K562 (cell line): ENCODE data around the gene EXOC6.

Experiments used
- BMI1 ChIP-seq: fragments of 150-350 bp; IDR thresholded peaks from 2 replicates; pipeline ENCODE4 v1.6.1; 2014; ENCODE audit warnings: low read length
- POLR2A ChIP-seq: fragments of 450-650 bp; conservative IDR thresholded peaks from 2 replicates; pipeline ENCODE4 v1.6.1; 2016
- SMC3 ChIP-seq: conservative IDR thresholded peaks from 2 replicates; pipeline ENCODE4 v1.6.1; 2011; ENCODE audit warnings: low read depth, low read length, improper control_type of control experiment; ENCODE audit not compliant: insufficient read depth
- SP2 ChIP-seq: IDR thresholded peaks from 2 replicates; pipeline ENCODE4 v1.6.1; 2011; ENCODE audit warnings: mild to moderate bottlenecking, low read depth, low read length, moderate library complexity; ENCODE audit not compliant: poor library complexity, severe bottlenecking; ENCODE audit errors: extremely low read depth
- STAT5A ChIP-seq: IDR thresholded peaks from 2 replicates; pipeline ENCODE4 v1.6.1; 2012; ENCODE audit warnings: low read length, inconsistent platforms, borderline replicate concordance
- TAF1 ChIP-seq: IDR thresholded peaks from 2 replicates; pipeline ENCODE4 v1.6.1; 2011; ENCODE audit warnings: mild to moderate bottlenecking, low read length, moderate library complexity; ENCODE audit not compliant: insufficient read depth, control insufficient read depth, severe bottlenecking; ENCODE audit errors: extremely low read depth
- ZBTB17 ChIP-seq: fragments of 450-650 bp; formaldehyde crosslinking; IDR thresholded peaks from 2 replicates; pipeline ENCODE4 v1.4.0; 2020; ENCODE audit warnings: mild to moderate bottlenecking
- ZFX ChIP-seq: sonication (generic); formaldehyde crosslinking; IDR thresholded peaks from 2 replicates; pipeline ENCODE4 v1.8.0; 2022; ENCODE audit warnings: mild to moderate bottlenecking, missing genetic modification reagents, moderate library complexity
- TF ChIP-seq, protein P1 (sequence below): fragments of 450-650 bp; IDR thresholded peaks from one replicate; pipeline ENCODE4 v1.6.1; 2018; ENCODE audit warnings: mild to moderate bottlenecking, moderate library complexity; ENCODE audit not compliant: partially characterized antibody
- TF ChIP-seq, protein P2 (sequence below): fragments of 250-450 bp; sonication (Bioruptor Pico); IDR thresholded peaks from 2 replicates; pipeline ENCODE4 v1.8.0; 2021; ENCODE audit warnings: moderate library complexity, mild to moderate bottlenecking, inconsistent platforms

DNA sequence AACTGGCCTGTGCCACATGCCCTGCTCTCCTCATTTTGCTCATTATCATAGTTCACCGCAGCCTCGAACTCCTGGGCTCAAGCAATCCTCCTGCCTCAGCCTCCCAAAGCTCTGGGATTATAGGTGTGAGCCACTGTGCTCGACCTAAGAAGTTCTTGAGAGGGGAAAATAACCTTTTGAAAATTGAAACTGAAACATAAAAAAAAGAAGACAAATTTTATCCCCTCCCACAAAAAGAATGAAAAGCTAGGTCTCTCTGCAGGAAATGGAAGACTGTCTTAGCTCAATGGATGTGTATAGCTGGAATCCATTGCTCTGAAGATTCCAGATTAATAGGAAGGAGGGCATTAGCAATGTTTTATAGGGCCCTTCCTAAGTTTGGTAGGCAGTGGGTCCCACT is 2.0 kb upstream of the EXOC6 start:
- no peak for TF ChIP-seq POLR2A
- no peak for TF ChIP-seq ZBTB17 (CRISPR knock-in tag)
- no peak for TF ChIP-seq STAT5A
- TF ChIP-seq TAF1 = no peak
- no peak for TF ChIP-seq SMC3
- no peak for TF ChIP-seq SP2
- TF ChIP-seq, protein P1, sequence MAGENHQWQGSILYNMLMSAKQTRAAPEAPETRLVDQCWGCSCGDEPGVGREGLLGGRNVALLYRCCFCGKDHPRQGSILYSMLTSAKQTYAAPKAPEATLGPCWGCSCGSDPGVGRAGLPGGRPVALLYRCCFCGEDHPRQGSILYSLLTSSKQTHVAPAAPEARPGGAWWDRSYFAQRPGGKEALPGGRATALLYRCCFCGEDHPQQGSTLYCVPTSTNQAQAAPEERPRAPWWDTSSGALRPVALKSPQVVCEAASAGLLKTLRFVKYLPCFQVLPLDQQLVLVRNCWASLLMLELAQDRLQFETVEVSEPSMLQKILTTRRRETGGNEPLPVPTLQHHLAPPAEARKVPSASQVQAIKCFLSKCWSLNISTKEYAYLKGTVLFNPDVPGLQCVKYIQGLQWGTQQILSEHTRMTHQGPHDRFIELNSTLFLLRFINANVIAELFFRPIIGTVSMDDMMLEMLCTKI = no peak
- no peak for TF ChIP-seq BMI1
- TF ChIP-seq, protein P2, sequence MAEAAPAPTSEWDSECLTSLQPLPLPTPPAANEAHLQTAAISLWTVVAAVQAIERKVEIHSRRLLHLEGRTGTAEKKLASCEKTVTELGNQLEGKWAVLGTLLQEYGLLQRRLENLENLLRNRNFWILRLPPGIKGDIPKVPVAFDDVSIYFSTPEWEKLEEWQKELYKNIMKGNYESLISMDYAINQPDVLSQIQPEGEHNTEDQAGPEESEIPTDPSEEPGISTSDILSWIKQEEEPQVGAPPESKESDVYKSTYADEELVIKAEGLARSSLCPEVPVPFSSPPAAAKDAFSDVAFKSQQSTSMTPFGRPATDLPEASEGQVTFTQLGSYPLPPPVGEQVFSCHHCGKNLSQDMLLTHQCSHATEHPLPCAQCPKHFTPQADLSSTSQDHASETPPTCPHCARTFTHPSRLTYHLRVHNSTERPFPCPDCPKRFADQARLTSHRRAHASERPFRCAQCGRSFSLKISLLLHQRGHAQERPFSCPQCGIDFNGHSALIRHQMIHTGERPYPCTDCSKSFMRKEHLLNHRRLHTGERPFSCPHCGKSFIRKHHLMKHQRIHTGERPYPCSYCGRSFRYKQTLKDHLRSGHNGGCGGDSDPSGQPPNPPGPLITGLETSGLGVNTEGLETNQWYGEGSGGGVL = no peak
- TF ChIP-seq ZFX (CRISPR knock-in tag) = no peak
